Measurements from ENCODE around the gene DNAAF5.

Gene DNAAF5

GRCh38 chr7:707296-708000 is 19.1 kb upstream of the DNAAF5 start:
- DNase-seq, result no peak

- DNase-seq, result no peak
Measured at GRCh38 chr7:710161-710560, 16.3 kb upstream of the DNAAF5 start.

- DNase-seq, result no peak
Measured at GRCh38 chr7:711093-711921, 15.2 kb upstream of the DNAAF5 start.

GRCh38 chr7:711922-712380 is 14.5 kb upstream of the DNAAF5 start:
- no peak for DNase-seq

- no peak for DNase-seq
Measured at GRCh38 chr7:712381-713138, 13.9 kb upstream of the DNAAF5 start.

- no peak for DNase-seq
Measured at GRCh38 chr7:713139-713457, 13.4 kb upstream of the DNAAF5 start.

- DNase-seq, result no peak
Measured at GRCh38 chr7:713488-714230, 12.8 kb upstream of the DNAAF5 start.

GRCh38 chr7:714251-714671 is 12.2 kb upstream of the DNAAF5 start:
- no peak for DNase-seq

- DNase-seq, result no peak
Measured at GRCh38 chr7:716222-716621, 10.3 kb upstream of the DNAAF5 start.

- no peak for DNase-seq
Measured at GRCh38 chr7:716636-717035, 9.9 kb upstream of the DNAAF5 start.

GRCh38 chr7:721619-722248 is 4.8 kb upstream of the DNAAF5 start:
- no peak for DNase-seq

GRCh38 chr7:723541-723940 is 3.0 kb upstream of the DNAAF5 start:
- no peak for DNase-seq

- DNase-seq, result no peak
Measured at GRCh38 chr7:724298-724697, 2.2 kb upstream of the DNAAF5 start.

- no peak for DNase-seq
Measured at GRCh38 chr7:725223-726005, 1.1 kb upstream of the DNAAF5 start.

- no peak for DNase-seq
Measured at GRCh38 chr7:726854-727103, 280 bp downstream of the DNAAF5 start.

- no peak for DNase-seq
Measured at GRCh38 chr7:727104-727805, 756 bp downstream of the DNAAF5 start, which contains the start of gene PRKAR1B. Gene PRKAR1B, minus strand, starts transcription at chr7:727281. Its CDS starts 15,776 bp downstream, at chr7:711505.

GRCh38 chr7:727806-728460 is 1.4 kb downstream of the DNAAF5 start:
- DNase-seq, result no peak

- DNase-seq, result no peak
Measured at GRCh38 chr7:728602-729001, 2.1 kb downstream of the DNAAF5 start.

GRCh38 chr7:729140-730000 is 2.9 kb downstream of the DNAAF5 start:
- no peak for DNase-seq

Measured in SHP77 treated with DMSO at 0.1 percent for 48 hours (cell line).